NCI-H187 (cell line): ENCODE results near the gene CRAT.

ENCODE experiments used
- DNase-seq, 2 experiments: peaks; one replicate each; lab custom pipeline; 2025; lab: John Stamatoyannopoulos, UW

Gene CRAT

GRCh38 chr9:129089246-129089645 is 21.3 kb downstream of the CRAT start:
- no peak for DNase-seq

DNA sequence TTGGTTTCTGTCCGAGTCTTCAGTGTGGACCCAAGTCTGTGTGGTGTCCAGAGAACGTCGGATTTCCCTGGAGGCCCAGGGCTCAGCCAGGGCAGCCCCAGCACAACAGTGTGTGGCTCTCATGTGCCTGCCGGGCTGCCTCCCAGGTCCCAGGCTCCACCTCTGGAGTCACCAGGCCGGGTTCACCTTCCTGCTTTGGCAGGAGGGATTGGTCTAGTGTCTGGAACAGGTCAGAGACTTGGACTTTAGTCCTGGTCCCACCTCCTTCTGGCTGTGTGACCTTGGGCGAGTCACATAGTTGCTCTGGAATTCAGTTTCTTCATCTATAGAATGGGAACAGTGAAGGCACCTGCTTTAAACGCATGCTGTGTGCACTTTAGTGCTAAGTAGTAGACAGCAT is 26.5 kb downstream of the CRAT start:
- no peak for DNase-seq

DNA sequence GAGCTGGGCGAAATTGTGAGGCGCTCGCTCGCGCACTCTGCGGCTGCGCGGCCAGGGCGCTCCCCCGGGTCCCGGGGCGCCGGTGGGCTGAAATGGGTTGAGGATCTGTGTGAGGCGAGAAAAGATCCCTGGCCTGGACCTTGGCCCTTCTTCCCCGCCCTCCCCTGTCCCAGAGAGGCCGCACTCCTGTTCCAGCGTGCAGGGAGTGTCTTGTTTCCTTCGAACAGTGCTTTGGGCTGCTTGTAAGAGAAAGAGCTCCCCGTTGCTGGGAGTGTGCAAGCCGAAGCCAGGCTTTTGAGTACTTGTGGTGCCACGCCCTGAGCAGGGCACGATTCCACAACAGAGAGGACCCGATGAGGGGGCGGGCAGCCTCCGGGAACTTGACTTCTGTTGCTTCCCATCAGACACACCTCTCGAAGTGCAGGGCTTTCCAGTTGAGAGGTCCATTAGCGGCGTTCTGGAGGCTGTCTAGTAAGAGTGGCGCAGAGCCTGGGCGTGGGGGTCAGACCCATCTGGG is 29.1 kb downstream of the CRAT start:
- no peak for DNase-seq

DNA sequence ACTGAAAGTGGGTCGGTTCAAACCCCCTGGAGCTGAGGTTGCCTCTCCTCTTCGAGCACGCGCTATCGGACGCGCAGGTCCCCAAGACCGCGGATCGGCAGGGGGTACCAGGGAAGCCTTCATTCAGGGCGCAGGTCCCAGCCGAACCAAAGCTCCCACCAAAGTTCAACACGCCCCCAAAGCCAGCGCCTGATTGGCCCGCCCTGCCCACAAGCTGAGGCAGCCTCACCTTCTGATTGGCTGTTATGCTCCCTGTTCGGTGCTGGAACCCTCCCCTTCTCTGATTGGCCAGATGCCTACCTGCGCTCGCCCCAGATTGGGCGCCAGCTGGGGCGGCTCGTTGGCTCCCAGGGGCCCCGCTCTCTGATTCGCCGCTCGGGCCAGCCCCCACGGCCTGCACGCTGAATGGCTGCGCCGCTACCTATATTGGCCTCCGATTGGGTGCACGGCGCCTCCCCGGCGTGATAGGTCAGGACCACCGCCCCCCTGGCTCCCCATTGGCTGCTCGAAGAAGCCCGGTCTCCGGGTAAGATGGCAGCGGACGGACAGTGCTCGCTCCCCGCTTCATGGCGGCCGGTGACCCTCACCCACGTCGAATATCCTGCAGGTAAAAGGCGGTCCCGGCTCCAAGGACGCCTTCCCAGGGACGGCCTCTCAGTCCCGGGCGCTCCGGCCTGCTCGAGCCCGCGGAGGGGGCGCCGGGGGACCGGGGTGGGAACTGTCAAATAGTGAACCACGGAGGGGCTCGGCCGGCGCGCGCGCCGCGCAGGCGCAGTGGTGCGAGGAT is 29.8 kb downstream of the CRAT start, which contains the start of gene DOLPP1:
DOLPP1 (plus strand) TSS at position 511 of the 787 bp plus-strand sequence; CDS start at position 532, 21 bp downstream.
- DNase-seq, result peak; percentile 76 to 92

DNA sequence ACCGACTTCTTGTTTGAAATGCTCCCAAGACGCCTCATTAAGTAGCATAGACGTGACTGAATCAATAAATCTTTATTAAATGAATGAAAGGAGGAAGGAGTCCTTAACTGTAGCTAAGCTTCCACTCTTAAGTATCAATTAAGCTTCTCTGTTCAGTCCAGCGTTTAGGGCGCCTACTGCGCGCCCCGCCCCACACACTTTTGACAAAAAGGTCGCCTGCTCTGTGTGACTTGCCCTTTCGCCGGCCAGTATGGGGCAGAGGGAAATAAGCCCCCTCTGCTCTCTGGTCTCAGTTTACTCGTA is 30.3 kb downstream of the CRAT start:
- no peak for DNase-seq

GRCh38 chr9:129079829-129080228 is 30.8 kb downstream of the CRAT start:
- no peak for DNase-seq

DNA sequence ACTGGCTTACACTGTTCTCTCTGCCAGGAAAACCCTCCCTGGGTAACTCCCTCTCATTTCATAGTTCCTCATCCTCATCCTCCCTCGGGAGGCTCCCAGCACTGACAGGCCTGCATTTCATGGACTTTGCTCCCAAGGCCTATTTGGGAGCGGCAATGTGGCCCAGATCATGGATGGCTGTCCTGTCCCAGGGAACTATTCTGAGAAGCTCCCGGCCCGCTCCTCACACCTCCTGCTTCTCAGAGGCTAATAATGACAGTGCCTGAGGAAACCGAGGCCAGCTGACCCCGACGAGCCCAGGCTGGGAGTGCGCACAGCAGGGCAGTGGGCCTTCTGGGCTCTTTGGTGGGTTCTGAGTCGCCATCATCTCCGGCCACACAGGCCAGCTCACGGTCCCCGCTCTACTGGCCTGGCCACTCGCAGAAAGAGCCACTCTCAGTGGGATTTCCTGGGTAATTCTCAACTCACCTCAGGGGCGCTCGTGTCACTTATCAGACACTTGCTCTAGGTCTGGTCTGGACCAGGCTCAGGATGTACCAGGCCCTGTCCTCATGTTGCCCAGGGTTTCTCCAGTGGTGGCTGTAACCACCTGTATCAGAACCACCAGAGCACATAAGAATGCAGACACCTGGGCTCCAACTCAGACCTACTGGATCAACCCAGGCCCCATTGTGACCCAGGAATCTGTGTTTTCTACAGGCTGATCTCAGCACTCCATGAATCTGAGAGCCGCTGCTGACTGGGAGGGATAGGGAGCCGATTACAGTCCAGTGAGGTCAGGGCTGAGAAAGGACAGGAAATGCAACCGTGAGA is 31.7 kb downstream of the CRAT start:
- DNase-seq, result no peak

DNA sequence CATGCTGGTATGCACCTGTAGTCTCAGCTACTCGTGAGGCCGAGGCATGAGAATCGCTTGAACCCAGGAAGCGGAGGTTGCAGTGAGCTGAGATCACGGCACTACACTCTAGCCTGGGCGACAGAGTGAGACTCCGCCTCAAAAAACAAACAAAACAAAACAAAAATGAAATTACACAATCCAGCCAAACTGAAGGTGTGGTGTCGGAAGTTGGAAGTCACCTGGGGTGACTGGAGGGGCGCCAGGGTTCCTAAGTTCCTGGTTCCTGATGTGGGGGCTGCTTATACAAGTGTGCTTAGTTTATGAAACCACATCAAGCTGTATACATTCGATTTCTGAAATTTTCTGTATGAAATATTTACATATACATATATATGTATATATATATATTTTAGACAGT is 33.4 kb downstream of the CRAT start:
- DNase-seq, result no peak

DNA sequence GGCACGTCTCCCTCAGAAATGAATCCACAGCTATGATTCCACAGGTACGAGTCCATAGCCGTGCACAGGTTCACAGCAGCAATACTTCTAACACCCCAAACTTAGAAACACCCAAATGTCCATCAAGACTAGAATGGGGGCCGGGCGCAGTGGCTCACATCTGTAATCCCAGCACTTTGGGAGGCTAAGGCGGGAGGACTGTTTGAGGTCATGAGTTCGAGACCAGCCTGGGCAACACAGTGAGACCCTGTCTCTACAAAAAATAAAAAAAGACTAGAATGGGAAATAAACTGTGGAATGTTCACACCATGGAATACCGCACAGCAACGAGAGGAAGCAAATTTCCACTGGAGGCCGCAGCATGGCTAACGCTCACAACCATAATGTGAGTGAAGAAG is 34.0 kb downstream of the CRAT start:
- DNase-seq, result no peak

DNA sequence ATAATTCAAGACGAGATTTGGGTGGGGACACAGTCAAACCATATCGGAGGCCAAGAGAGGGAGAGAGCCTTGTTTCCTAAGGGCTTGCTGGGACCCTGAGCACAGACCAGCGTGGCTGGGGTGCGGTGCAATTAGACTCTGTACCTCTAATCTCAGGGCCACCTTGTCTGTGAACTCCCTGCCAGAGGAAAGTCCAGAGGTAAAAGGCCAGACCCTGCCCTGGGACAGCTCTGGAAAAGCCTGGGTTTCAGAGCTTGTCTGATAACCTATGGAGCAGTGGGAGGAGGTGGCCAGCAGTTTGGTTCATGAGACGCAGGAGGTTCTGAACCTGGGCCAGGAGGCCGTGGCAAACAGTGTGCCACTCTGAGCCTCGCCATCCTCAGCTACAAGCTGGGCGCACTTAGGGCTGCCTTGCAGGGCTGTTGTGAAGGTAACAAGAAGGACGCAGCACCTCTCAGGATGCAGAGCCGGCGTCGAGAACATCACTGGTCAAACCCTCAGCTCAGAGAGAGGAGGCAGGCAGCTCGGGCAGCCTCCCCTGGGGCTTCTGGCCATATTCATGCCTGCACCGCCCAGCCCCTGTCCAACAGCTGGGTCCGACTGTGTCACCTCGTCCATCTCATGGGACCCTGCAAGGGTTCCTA is 34.5 kb downstream of the CRAT start:
- DNase-seq, result no peak

DNA sequence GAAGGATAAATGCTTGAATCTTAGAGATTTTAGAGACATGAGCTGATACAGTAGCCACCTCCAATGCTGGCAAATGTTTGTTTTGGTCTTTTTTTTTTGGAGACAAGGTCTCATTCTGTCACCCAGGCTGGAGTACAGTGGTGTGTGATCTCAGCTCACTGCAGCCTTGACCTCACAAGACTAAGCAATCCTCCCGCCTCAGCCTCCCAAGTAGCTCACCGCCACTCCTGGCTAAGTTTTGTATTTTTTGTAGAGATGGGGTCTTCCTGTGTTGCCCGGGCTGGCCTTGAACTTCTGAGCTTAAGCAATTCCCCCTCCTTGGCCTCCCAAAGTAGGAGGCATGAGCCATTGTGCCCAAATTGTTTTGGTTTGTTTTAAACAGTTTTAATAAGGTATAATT is 36.5 kb downstream of the CRAT start:
- no peak for DNase-seq

- DNase-seq, result no peak
Measured at GRCh38 chr9:129073404-129073803, 37.2 kb downstream of the CRAT start.

DNA sequence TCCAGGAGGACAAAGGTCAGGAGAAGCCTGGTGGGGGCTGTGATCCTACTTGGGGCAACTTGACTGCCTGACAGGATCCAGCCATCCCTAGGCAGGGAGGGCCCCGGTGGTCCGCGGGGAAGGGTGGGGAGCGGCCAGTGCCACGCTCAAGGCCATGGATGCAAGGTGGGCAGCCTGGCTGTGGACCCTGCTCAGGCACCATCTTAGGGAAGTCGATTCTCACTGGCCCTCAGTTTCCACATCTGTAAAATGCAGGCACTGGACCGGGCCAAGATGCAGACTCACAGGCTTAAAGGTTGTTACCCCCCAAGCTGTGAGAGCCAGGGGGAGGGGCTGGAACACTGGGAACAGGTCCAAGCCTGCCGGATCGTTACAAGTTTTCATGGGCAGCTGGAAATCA is 38.4 kb downstream of the CRAT start:
- DNase-seq, result no peak

- no peak for DNase-seq
Measured at GRCh38 chr9:129071526-129072126, 39.0 kb downstream of the CRAT start.

DNA sequence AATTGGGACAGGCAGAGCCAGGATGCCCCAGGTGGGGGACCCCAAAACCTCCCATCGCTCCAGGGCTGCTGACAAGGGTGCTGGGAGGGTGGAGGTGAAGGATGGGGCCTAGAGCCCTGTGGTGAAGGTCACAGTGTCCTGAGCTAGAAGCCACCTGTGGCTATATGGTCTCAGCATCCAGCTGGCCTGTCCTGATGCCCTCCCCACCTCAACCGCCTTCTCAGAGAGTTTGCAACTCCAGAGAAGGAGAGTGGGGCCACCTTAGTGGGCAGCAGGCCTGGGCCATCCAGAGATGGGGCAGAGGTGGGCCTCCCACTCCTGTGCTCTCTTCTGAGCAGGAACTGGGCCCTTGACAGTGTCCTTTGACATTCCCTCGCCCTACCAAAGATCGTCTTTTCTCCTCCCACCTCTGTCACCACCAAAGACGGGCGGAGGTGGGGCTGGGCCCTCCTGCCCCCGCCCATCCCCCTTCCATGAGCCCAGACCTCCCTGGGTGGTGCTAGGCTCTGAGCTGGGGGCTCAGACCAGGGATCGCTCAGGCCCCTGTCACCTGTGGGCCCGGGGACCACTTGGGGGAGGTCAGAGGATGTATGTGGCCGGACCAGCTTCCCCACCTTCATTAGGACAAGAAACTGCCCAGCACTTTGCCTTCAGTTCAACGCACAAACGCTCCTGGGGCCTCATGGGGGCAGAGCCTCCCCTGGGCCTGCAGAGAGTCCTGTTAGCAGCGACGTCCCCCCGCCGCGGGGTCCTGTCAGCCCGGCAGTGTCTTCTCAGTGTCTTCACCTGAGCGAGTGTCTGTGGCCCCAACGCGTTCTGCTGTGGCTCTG is 39.7 kb downstream of the CRAT start:
- no peak for DNase-seq

GRCh38 chr9:129069862-129070641 is 40.5 kb downstream of the CRAT start:
- DNase-seq, result no peak

DNA sequence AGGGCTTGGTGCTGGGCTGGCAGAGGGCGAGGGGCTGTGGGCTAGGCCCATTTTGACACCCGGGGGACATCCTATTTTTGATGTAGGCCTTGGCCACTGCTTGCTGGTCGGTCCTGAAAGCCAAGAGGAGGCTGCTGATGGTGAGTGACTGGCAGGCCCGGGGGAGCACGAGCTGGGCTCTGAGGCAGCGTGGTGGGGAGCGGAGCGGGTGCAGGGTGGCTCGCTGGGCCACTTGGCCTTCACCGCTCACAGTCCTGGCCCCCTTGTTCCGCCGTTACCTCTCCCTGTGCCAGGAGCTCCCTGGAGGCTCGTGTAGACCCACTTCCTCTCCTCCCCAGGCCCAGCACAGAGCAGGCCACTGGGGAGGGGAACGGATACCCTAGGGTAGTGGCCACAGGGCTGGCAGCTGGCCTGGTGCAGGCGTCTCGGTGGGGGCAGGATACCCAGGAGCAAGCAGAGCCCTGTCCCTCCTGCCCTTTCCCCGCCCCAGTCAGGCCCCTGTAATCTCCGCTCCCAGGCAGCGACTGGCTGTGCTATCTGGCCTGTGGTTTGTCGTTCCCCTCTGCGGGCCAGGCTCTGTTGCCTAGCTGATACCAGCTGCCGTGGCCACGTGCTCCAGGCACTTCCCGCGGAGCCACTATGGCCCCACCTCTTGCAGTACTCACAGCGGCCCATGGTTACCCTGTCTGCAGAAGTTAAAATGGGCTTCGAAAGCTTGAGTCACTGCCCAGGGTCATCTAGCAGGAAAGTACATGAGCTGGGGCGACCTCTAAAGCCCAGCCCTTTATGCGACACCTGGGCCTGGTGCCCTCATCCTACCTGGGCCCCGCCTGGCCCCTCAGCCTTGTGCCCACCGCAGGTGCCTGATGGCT is 41.4 kb downstream of the CRAT start:
- DNase-seq, result no peak

DNA sequence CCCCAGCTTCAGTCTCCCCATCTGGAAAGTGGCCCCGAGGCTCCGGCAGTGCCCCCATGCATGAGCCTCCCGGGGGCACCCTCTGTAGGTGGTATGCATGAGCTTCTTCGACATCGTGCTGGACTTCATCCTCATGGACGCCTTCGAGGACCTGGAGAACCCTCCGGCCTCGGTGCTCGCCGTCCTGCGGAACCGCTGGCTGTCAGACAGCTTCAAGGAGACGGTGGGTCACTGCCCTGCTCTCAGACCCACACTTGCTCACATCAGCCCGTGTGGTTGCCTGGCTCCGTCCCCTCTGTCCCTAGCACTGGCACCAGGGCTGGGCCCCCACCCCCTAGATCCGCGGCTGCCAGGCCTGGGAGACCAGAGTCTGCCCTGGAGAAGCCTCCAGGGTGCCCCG is 42.5 kb downstream of the CRAT start:
- DNase-seq, result no peak

GRCh38 chr9:129064499-129064908 is 46.1 kb downstream of the CRAT start:
- no peak for DNase-seq

- DNase-seq, result no peak
Measured at GRCh38 chr9:129063061-129063460, 47.5 kb downstream of the CRAT start.
